Suprapubic skin (tissue), 3 donors: ENCODE data around the gene CD8B2.
"Not testable (repeated sequence)": the region's sequence is repeated elsewhere in the genome, so short reads cannot be mapped to it uniquely, and the experiment has no call there.

Source experiments
- CTCF ChIP-seq, 2 donors: fragments of 200-600 bp in 1 of 2; fragments of 450-650 bp in 1 of 2; sonication (generic) in 1 of 2; IDR thresholded peaks; one replicate each; pipeline ENCODE4 v1.5.1; 2016 to 2019; ENCODE audit warnings: antibody characterized with exemption in 2 of 2, mild to moderate bottlenecking in 1 of 2, moderate library complexity in 1 of 2
- EP300 ChIP-seq: sonication (generic); formaldehyde crosslinking; IDR thresholded peaks from one replicate; pipeline ENCODE4 v1.6.1; 2017; ENCODE audit warnings: antibody characterized with exemption
- POLR2A ChIP-seq, 2 donors: fragments of 450-650 bp; IDR thresholded peaks; one replicate each; pipeline ENCODE4 v1.6.1; 2017; ENCODE audit warnings: antibody characterized with exemption in 2 of 2, mild to moderate bottlenecking in 2 of 2, moderate library complexity in 2 of 2

GRCh38 chr2:106506002-106506687 is 19.0 kb downstream of the CD8B2 start:
- not testable (repeated sequence) for TF ChIP-seq CTCF (IDR thresholded peaks at IDR 0.05); POLR2A (IDR thresholded peaks at IDR 0.05); EP300
